GM10266 (cell line): ENCODE measurements around the gene LHPP.

Source experiments
- DNase-seq: peaks from one replicate; pipeline ENCODE4 v3.0.0; 2012; ENCODE audit errors: extremely low spot score
- CTCF ChIP-seq: IDR thresholded peaks from 2 replicates; pipeline ENCODE4 v1.5.1; 2012; ENCODE audit warnings: mild to moderate bottlenecking, low read depth; ENCODE audit not compliant: control insufficient read depth, insufficient read depth; ENCODE audit errors: missing control alignments

Gene LHPP

DNA sequence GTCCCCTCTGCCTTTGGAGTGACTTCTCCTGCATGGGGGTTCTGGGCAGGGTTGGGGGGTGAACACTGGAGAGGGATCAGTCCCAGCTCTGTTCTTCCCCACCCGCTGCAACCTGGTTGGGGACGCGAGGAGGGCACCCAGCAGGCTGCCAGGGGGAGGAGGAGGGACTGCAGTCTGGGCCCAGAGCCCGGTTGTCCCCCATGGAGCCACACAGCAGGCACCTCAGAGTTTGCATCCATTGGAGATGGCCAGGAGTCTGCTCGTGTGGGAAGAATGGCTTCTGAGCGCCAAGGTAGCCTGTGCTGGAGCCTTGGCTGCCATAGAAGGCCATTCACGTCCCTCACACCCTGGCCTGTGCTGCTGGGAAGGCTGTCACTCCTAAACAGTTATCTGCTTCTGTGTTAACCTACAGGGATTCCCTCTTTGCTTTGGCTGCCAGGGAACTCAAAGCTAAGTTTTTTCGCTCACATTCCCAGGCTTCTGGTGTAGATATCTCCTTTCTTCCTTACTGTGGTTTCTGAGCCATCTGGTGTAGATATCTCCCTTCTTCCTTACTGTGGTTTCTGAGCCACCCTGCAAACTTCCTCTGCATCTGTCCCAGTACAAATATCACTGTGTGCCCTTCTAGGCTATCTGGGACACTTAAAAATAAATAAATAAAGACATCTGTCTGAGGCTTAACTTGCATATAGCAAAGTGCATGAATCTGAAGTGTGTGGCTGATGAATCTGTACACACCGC lies 133.7 kb downstream of the LHPP start:
- no peak for DNase-seq
- TF ChIP-seq CTCF, result no peak

DNA sequence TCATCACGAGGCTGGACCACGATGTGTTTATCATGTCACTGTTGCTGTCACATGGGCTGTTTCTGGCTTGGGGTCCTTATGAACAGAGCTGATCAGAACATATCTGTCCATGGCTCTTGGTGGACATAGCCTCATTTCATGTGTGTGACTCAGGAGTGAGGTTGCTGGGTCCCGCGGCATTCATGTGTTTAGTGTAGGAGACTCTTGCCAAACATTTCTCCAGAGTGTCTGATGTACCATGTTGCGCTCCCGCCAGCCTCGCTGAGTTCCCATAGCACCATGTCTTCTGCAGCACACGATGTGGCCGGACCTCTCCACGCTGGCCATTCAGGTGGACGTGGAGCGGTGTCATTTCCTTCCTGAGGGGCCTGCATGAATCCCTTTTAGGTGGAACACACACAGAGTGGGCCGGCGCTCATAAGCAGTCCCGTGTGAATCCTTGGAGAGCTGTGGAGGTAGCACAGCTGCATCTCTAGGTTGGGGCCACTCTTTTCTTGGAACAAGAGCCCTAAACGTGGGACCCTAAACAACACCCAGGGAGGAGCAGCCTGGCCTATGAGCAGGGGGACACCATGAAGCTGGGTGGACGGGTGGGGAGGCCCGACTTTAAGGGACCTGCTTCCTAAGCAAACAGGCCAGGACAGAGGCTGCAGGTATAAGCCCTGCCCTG lies 134.6 kb downstream of the LHPP start:
- no peak for TF ChIP-seq CTCF

DNA sequence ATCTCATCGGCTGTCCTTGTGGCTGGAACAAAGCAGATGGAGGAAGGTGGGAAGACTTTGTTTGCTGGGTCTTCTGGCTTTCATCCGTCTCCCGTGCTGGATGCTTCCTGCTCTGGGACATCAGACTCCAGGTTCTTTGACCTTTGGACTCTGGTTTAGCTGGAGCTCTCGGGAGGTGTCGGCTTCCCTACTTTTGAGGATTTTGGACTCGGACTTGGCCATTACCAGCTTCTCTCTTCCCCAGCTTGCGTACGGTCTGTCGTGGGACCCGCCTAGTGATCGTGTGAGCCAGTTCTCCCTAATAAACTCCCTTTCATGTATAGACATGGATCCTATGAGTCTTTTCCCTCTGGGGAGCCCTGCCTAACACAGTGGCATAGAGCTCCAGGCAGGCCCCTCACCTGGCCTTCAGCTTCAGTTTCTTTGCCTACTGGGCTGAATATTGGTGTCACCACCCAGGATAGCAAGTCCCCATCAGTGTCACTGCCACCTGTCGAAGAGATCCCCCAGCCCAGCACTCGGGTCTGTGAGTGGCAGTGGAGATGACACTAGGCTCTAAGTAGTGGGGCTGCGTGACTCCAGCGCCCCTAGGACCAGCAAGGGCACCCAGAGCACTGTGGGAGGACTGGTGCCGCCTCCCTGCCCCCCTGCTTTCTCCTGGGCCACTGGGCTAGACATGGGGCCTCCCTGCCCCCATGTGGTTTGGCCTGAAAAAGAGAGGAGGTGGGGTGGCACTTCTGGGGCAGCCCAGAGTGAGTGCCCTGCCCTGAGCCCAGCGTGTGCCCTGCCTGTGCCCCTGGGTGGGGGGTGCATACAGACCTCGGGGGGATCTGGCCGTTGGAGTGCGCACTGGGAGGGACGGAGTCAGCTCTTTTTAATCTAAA lies 135.6 kb downstream of the LHPP start:
- no peak for TF ChIP-seq CTCF
- DNase-seq, result no peak

More for the DNA sequence above, 134.6 kb downstream of the LHPP start:
- DNase-seq, result no peak

GRCh38 chr10:124597846-124598165 lies 136.2 kb downstream of the LHPP start:
- TF ChIP-seq CTCF, result no peak
- DNase-seq, result no peak

DNA sequence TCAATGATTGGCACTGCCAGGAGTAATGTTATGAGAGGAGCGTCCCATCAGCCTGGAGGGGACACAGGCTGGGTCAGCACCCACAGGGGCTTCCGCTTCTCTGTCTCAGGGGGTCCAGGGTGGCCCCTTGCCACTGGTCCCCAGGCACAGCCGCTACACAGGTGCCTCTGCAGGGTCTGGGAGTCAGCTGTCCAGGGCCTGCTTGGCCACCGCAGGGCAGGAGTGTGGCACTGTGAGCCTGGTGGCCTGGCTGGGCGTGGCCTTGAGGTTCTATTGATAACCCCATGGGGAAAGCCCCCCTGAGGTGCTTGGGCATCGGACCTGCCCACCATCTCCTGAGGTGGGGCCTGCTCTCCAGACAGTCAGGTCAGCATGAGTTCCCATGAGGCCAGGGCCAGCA lies 136.6 kb downstream of the LHPP start:
- no peak for DNase-seq
- no peak for TF ChIP-seq CTCF

DNA sequence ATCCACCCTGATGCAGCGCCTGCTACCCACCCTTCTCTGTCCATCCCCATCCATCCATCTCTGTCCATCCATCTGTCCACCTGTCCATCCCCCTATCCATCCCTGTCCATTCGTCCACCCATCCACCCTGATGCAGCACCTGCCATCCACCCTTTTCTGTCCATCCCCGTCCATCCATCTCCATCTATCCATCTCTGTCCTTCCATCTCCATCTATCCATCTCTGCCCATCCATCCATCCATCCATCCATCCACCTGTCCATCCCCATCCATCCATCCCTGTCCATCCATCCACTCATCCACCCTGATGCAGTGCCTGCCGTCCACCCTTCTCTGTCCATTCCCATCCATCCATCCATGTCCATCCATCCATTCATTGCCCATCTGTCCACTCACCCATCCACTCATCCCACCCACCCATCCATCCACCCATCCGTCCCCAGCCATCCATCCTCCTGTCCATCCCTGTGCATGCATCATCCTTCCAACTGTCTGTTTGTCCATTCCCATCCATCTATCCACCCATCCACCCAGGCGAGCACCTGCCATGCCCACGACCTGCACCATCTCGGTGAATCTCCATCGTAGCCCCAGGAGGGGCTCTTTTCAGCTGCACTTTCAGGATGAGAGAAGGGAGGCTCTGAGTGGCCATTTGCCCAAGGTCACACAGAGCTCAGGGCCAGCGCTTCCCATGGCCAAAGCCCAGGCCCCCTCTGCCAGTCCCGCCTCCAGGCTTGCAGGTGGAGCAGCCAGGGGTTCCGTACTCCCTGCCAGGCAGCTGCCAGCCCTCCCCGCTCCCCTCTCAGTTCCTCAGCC lies 137.4 kb downstream of the LHPP start:
- no peak for TF ChIP-seq CTCF
- no peak for DNase-seq
